Measurements from ENCODE around the gene PITPNC1.

- TF ChIP-seq CTCF (IDR thresholded peaks at IDR 0.05), result no peak
- TF ChIP-seq POLR2A (IDR thresholded peaks at IDR 0.05), result no peak
These were observed 140.2 kb downstream of the PITPNC1 start for GRCh38 chr17:67517325-67517724.

All from Peyer's patch (tissue), 4 donors.